ENCODE data around the gene B3GALT5.

The B3GALT5 gene

GRCh38 chr21:39700318-39700717, 87.6 kb downstream of the B3GALT5 start:
- no peak for DNase-seq (ENCODE audit: low read depth in 2 of 2)

- DNase-seq (ENCODE audit: low read depth in 2 of 2): no peak
Measured at GRCh38 chr21:39703578-39703977, 90.8 kb downstream of the B3GALT5 start.

GRCh38 chr21:39705849-39706248, 93.1 kb downstream of the B3GALT5 start:
- no peak for DNase-seq (ENCODE audit: low read depth in 2 of 2)

- no peak for DNase-seq (ENCODE audit: low read depth in 2 of 2)
Measured at GRCh38 chr21:39707316-39707715, 94.6 kb downstream of the B3GALT5 start.

- DNase-seq (ENCODE audit: low read depth in 2 of 2): no peak
Measured at GRCh38 chr21:39710866-39711265, 98.1 kb downstream of the B3GALT5 start.

GRCh38 chr21:39712273-39712672, 99.5 kb downstream of the B3GALT5 start:
- DNase-seq (ENCODE audit: low read depth in 2 of 2): no peak

GRCh38 chr21:39712976-39713375, 100.2 kb downstream of the B3GALT5 start:
- DNase-seq (ENCODE audit: low read depth in 2 of 2): no peak

GRCh38 chr21:39713905-39714304, 101.2 kb downstream of the B3GALT5 start:
- DNase-seq (ENCODE audit: low read depth in 2 of 2): no peak

- DNase-seq (ENCODE audit: low read depth in 2 of 2): no peak
Measured at GRCh38 chr21:39714331-39714730, 101.6 kb downstream of the B3GALT5 start.

- no peak for DNase-seq (ENCODE audit: low read depth in 2 of 2)
Measured at GRCh38 chr21:39715804-39716397, 103.2 kb downstream of the B3GALT5 start.

- no peak for DNase-seq (ENCODE audit: low read depth in 2 of 2)
Measured at GRCh38 chr21:39720126-39720778, 107.5 kb downstream of the B3GALT5 start.

GRCh38 chr21:39721885-39722284, 109.1 kb downstream of the B3GALT5 start:
- DNase-seq (ENCODE audit: low read depth in 2 of 2): no peak
